T-helper 2 cell treated with Interferon-gamma antibody and Interleukin-4, amounts not matched to agents 100 ng/mL and 5 ng/mL, for 36 hours (primary cell): ENCODE results near the gene SUSD1. TPM values are rescaled to one million over a fixed set of nuclear protein-coding genes. Genes with fewer than 3 reads are reported as not detected.
"Not testable (repeated sequence)": the region's sequence is repeated elsewhere in the genome, so short reads cannot be mapped to it uniquely, and the experiment has no call there.

ENCODE experiments used
- intact Hi-C: fragments of 100-400 bp; cut with micrococcal nuclease; formaldehyde crosslinking; loops from one replicate; pipeline ENCODE4 v1.15.1; 2023
- total RNA-seq: library from RNA; stranded (reverse); gene quantifications from 2 replicates; pipeline ENCODE4 v1.2.3, GENCODE V29; 2022

SUSD1 gene
- total RNA-seq, 1 donor from 2014 or later, result 27.7 TPM

DNA sequence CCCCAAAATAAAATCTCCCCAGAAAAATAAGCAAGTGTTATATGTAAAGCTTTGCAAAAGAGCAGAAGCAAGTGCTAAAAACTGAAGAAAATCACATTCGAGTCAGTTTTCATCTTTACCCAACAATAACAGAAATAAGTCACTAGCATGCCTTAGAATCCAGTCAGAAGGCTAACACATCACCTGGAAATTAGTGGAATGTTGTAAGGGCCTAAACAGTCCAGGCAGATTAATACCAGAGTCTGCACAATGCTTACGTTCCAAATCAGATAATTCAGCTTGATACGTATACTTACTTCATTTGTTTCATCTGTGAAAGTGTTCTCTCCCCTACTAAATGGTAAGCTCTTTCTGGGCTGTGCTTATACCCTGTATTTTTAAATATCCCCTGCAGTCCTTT is 42.7 kb downstream of the SUSD1 start:
- intact Hi-C loops, result no loop called here

- intact Hi-C loops, result no loop called here
These were observed 44.1 kb downstream of the SUSD1 start for GRCh38 chr9:112130997-112131396.

GRCh38 chr9:112130347-112130746 is 44.8 kb downstream of the SUSD1 start:
- intact Hi-C loops, result no loop called here

DNA sequence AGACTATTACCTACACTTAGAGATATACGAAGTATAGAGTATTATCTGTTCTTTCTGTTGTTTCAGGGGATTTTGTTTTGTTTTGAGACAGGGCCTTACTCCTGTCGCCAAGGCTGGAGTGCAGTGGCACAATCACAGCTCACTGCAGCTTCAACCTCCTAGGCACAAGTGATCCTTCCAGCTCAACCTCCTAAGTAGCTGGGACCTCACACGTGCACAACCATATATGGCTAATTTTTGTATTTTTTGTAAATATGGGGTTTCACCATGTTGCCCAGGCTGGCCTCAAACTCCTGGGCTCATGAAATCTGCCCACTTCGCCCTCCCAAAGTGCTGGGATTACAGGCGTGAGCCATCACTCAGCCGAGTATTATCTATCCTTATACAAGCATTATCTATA is 45.9 kb downstream of the SUSD1 start:
- intact Hi-C loops, result no loop called here

DNA sequence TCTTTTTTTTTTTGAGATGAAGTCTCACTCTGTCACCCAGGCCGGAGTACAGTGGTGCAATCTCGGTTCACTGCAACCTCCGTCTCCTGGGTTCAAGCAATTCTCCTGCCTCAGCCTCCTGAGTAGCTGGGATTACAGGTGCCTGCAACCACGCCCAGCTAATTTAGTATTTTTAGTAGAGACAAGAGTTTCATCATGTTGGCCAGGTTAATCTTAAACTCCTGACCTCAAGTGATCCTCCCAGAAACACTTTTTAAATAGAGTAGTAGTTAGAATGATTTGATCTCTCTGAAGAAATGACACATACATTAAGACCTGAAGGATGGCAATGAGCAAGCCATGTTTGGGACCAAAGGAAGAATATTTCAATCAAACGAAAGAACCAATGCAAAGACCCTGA is 46.7 kb downstream of the SUSD1 start:
- intact Hi-C loops, result not testable (repeated sequence)

DNA sequence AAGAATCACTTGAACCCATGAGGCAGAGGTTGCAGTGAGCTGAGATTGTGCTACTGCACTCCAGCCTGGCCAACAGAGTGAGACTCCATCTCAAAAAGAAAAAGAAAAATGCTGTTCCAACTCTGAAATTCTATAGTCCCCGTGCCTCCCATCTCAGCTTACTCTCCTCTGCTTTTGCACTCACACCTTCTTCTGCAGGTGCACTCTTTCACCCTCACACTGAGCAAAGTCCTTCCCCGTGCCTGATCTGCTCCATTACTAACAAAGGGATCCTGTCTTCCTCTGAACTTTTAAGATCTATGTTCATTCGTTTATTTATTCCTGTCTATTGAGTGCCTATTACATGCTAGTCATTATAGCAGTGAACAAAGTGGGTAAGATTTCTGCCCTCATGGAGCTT is 47.8 kb downstream of the SUSD1 start:
- intact Hi-C loops, result no loop called here

DNA sequence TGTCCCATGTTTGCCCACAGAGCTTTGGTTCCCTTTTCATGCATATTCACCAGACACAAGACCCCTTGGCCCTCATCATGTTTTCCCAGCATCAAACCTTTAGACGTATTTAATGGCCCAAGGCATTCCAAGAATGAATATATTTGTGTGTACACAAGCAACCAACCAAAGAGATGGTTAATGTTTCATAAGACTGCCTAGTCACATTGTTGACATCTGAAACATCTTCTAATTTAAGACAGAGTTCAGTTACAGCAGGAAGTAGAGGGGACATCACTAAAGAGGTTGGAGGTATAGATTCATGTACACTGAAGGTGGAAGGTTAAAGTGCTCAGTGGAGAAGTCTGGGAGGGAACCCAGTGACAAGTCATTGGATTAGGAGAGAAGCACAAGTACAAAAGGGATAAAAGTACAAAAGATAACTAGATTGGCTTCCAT is 49.1 kb downstream of the SUSD1 start:
- intact Hi-C loops, result no loop called here

DNA sequence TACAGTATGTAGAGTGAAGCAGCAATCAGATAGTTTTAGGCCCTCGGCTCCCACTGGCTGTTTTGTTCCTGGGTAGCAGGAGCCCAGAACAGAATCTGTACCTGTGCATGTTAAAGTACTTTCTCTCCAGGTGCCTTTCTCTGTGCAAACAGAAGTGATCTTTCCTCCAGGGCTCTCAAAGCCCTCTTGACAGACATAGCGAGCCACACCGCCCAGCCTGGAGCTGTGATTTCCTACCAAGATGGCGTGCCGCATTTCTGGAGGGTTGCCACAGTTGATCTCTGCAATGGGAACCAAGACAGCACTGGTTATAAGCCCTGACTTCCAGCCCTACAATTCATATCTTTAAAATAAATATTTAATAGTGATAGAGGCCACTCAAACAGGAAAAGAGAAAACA is 50.9 kb downstream of the SUSD1 start:
- intact Hi-C loops, result no loop called here

- intact Hi-C loops, result no loop called here
These were observed 53.5 kb downstream of the SUSD1 start for GRCh38 chr9:112121633-112122032.

DNA sequence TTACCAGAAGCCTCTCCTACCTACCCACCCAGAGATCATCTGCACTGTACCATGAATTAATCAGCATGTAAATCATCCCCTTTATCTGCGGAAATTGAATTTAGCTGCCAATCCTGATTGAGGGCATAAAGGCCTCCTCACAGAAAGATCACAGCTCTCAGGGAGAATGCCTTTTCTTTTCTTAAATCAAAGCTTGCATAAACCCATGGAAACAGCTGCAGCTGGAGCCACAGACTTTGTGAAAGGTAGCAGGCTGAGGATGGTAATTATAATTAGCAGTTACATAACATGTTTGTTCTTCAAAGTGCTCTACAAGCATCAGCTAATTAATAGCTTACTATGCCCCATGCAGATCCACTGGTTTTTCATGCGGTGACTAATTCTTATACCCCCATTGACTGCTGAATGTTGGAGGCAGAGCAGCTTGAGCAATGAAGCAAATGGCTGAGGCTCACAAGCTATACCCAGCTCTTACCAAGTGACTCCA is 54.6 kb downstream of the SUSD1 start:
- intact Hi-C loops, result no loop called here

DNA sequence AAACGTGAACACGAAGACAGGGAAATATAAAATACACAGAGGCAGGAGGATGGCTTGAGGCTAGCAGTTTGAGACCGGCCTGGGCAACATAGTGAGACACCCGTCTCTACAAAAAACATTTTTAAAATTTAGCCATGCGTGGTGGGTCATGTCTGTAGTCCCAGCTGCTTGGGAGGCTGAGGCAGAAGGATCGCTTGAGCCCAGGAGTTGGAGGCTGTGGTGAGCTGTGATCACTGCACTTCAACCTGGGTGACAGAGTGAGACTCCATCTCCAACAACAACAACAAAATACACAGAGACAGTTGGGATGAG is 55.1 kb downstream of the SUSD1 start:
- intact Hi-C loops, result no loop called here

DNA sequence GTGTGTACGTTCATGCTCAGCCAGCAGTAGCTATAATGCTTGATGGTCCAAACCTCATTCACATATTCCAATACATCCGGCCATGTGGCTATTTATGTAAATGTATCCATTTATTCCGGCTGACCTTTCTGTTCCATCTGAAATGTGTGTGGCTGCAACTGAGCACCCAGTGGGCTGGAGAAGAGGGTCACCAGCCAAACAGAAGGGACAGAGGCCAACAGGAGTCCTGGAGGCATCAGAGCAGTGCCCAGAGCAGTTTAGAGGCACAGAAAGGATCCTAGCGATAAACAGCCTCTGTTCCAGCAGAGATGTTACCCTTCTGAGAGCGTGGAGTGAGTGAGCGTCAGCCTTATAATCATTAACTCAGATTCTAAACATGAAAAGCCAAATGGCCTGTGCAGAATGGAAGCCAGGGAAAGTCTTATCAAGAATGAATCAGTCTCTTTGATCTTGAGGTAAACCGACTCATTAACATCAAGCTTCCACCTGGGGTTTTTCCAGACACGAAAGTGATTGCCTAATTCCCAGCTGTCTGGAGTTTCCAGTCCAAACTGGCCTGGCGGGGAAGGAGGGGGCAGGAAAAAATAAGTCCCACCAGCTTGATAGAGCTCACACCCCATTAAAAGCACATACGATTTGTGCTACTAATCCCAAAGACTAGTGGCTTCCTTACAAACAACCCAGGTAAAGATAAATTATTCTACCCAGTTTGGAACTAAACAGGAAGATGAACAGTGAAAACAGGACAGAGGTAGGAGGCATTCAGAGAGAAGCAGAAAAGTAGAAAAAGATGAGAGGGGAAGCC is 55.7 kb downstream of the SUSD1 start:
- intact Hi-C loops, result no loop called here

GRCh38 chr9:112118009-112118408 is 57.1 kb downstream of the SUSD1 start:
- intact Hi-C loops, result no loop called here

- intact Hi-C loops, result no loop called here
These were observed 58.9 kb downstream of the SUSD1 start for GRCh38 chr9:112115970-112116753.

DNA sequence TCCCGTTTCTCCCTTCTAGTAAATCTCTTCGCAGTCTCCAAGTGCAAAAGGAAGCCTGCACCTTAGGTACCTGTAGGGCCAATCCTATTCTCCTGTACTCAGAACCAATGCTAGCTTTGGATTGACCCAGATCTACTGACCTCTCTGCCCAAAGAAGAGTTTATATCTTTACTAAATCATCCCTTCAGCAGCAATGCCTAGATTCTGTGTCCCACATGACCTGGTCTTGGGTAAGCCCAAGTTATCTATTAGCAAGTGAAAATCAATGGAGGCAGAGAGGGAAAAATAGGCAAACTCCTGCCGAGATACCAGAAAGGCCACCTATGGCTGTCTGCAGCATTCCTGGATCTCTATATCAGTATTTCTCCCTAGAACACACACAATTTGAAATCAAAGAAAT is 60.0 kb downstream of the SUSD1 start:
- intact Hi-C loops, result no loop called here

DNA sequence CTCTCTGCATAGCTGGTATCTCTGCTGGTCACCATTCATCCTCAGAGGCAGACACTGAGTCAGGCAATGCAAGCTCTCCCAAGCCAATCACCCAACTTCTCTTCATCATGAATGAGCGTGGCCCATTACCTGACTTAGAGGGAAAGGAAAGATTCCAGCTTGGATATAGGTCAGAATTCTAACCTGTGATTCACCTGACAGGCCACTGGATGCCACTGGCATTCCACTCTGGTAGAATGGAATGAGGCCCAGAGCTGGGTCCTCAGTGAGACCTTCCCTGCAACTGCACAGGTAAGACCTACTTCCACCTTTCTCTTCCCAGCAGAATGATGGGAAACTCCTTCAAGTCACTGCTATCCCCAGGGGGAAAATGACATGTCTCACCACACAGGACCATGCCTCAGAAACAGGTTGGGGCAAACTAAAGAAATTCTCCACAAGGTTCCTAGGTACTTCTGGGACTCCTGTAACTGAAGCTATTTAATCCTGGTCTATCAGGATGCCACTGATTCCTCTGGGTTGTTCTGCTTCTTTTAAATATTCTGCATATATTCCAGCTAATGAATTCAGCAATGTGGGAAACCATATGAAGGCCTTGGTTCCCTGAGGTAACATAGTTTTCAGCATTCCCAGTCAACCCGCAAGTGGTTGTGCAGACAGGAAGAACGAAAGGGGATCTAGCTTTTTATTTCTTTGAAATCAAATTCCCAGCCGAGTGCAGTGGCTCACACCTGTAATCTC is 62.0 kb downstream of the SUSD1 start:
- intact Hi-C loops, result loop anchor here (1.0 kb wide), 1 partner anchor 248 kb away; no protein-coding TSS in a partner anchor

- intact Hi-C loops, result no loop called here
These were observed 62.6 kb downstream of the SUSD1 start for GRCh38 chr9:112112519-112112918.

GRCh38 chr9:112111461-112111860 is 63.6 kb downstream of the SUSD1 start:
- intact Hi-C loops, result no loop called here

DNA sequence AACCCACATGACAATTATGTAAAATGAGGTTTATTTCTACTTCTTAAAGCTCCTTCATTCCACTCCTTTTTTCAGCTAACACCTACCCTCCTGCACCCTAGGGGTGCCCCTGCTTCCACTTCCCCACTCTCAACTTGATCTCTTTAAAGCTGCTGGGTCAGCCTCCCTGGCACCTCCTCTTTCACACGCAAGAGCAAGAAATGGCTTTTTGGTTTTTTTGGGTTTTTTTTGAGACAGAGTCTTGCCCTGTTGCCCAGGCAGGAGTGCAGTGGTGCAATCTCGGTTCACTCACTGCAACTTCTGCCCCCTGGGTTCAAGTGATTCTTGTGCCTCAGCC is 64.4 kb downstream of the SUSD1 start:
- intact Hi-C loops, result no loop called here

- intact Hi-C loops, result no loop called here
These were observed 64.9 kb downstream of the SUSD1 start for GRCh38 chr9:112110094-112110776.

DNA sequence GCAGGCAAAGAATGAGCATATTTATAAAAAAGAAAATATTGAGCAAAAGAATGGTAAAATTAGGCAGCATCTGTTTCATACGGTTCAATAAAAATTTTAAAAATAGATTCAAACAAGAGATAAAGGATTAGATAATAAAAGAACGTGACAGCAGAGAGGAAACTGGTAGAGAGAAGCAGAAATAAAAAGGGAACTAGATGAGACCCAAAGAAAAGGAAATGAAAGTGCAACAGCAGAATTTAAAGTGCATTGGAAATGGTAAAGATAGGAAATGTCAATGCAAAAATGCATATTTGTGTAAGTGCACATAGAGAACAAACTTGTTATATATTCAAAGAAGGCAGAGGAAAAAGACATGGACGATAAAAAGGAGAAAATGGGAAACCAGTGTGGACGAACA is 70.2 kb downstream of the SUSD1 start:
- intact Hi-C loops, result no loop called here
